Measurements from ENCODE around the gene SH2D7.

DNA sequence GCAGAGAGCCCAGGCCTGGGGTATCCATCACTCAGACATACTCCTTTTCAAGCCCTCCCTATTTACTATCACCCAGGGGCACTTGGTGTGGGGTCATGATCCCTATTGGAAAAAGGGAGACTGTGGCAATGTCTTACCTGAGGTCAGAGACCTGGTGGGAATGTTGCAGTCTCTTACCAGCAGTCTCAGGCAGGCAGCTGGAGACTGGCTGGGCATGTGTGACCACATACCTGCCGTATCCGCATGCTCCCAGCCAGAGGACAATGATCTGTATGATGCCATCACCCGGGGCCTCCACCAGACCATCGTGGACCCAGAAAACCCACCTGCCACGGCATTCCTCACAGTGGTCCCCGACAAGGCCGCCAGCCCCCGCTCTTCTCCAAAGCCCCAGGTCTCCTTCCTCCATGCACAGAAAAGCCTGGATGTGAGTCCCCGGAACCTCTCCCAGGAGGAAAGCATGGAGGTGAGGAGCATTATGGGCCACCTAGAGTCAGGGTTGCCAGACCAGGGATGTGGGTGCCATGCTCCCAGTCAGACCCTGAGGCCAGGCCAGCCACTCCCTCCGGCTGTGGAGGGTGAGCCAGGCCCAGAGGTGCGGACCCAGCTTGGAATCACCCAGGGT, 5.9 kb downstream of the SH2D7 start:
- TF ChIP-seq, protein P1, sequence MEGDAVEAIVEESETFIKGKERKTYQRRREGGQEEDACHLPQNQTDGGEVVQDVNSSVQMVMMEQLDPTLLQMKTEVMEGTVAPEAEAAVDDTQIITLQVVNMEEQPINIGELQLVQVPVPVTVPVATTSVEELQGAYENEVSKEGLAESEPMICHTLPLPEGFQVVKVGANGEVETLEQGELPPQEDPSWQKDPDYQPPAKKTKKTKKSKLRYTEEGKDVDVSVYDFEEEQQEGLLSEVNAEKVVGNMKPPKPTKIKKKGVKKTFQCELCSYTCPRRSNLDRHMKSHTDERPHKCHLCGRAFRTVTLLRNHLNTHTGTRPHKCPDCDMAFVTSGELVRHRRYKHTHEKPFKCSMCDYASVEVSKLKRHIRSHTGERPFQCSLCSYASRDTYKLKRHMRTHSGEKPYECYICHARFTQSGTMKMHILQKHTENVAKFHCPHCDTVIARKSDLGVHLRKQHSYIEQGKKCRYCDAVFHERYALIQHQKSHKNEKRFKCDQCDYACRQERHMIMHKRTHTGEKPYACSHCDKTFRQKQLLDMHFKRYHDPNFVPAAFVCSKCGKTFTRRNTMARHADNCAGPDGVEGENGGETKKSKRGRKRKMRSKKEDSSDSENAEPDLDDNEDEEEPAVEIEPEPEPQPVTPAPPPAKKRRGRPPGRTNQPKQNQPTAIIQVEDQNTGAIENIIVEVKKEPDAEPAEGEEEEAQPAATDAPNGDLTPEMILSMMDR (IDR thresholded peaks at IDR 0.05; ENCODE audit: insufficient read depth, low read length, poor library complexity, severe bottlenecking) = no peak
- TF ChIP-seq EZH2phosphoT487 (conservative IDR thresholded peaks at IDR 0.05; ENCODE audit: low read length) = no peak
